Neural progenitor cell (in vitro differentiated cells): ENCODE results near the gene ZNF276.

ENCODE experiments used
- EZH2 ChIP-seq: fragments of 200-600 bp; sonication (generic); IDR thresholded peaks from 2 replicates; pipeline ENCODE4 v1.6.1; 2017; ENCODE audit warnings: antibody characterized with exemption, mild to moderate bottlenecking, moderate library complexity
- TF ChIP-seq, protein P1 (sequence below): fragments of 200-600 bp; sonication (generic); IDR thresholded peaks from 2 replicates; pipeline ENCODE4 v1.5.1; 2017; ENCODE audit warnings: antibody characterized with exemption, mild to moderate bottlenecking

DNA sequence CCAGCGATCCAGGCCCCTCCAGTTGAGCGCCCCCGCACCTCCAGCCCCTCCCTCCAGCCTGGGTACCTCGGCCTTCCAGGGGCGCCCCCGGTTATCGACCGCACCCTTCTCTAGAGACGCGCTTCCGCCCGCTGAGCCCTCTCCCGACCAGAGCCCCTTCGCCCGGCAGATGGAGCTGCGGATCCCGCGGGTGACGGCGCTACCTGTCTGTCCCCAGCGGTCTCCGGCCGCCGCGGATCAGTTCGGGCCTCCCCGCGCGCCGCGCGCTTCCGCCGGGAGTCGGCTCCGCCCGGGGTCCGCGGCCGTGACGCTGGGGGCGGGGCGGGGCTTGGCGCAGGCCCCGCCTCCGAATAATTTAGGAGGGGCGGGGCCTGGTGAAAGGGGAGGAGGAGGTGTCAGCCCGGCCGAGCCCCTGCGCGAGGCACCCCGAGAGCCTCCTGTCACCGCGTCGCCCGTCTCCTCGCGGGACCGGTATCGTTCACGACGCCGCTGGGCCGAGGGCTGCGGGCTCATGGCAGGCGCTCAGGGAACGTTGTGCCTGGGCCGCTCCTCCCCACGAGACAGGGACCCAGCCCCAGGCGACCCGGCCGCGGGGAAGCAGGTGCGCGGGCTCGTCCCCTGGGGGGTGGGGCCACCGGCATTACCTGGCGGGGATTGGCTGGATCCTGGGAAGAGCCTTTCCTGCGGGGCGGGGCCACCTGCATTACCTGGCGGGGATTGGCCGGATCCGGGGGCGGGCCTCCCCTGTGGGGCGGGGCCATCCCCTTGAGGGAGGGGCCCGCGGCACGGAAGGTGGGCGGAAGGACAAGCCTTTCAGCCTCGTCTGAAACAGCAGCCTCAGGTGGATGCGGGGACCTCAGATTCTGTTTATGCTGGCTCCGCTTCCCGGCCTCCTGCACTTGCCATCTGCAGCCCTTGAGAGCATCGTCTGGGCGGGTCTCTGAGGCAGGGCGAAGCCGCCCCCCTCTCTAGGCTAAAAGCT lies 19.6 kb upstream of the ZNF276 start, which contains the start of gene SPATA2L:
- no peak for TF ChIP-seq EZH2
- TF ChIP-seq, protein P1, sequence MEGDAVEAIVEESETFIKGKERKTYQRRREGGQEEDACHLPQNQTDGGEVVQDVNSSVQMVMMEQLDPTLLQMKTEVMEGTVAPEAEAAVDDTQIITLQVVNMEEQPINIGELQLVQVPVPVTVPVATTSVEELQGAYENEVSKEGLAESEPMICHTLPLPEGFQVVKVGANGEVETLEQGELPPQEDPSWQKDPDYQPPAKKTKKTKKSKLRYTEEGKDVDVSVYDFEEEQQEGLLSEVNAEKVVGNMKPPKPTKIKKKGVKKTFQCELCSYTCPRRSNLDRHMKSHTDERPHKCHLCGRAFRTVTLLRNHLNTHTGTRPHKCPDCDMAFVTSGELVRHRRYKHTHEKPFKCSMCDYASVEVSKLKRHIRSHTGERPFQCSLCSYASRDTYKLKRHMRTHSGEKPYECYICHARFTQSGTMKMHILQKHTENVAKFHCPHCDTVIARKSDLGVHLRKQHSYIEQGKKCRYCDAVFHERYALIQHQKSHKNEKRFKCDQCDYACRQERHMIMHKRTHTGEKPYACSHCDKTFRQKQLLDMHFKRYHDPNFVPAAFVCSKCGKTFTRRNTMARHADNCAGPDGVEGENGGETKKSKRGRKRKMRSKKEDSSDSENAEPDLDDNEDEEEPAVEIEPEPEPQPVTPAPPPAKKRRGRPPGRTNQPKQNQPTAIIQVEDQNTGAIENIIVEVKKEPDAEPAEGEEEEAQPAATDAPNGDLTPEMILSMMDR = peak; percentile 28
